GM12878 (cell line): ENCODE results near the gene FMNL3. TPM values are rescaled to one million over a fixed set of nuclear protein-coding genes. Genes with fewer than 3 reads are reported as not detected.

Source experiments
- ATAC-seq: fragments of 200-7000 bp; cut with Tn5 transposase; 3 replicates; pipeline ENCODE4 v1.9.1; 2020; ENCODE audit warnings: mild to moderate bottlenecking, moderate library complexity
- BruUV-seq: library from RNA; stranded (reverse); fragments of 400-500 nt; replicated peaks from 2 replicates; lab custom pipeline; 2021; lab: Mats Ljungman, UMichigan
- CTCF ChIA-PET: fragments of 300-600 bp; sonication (Branson Sonifier 250); formaldehyde crosslinking; extraction: SDS; loops from one replicate; lab custom pipeline; 2021; ENCODE audit warnings: inconsistent platforms; lab: Yijun Ruan, JAX
- POLR2A ChIA-PET: fragments of 350-600 bp; formaldehyde crosslinking; extraction: SDS; loops from one replicate; lab custom pipeline; 2021; ENCODE audit warnings: inconsistent platforms; lab: Charles Lee
- RAD21 ChIA-PET: fragments of 300-600 bp; sonication (Branson Sonifier 250); formaldehyde crosslinking; loops from one replicate; lab custom pipeline; 2023; ENCODE audit warnings: antibody characterized with exemption; ENCODE audit not compliant: unreplicated experiment; lab: Charles Lee
- SMC1A ChIA-PET: fragments of 300-600 bp; sonication (Branson Sonifier 250); formaldehyde crosslinking; loops from one replicate; lab custom pipeline; 2023; ENCODE audit not compliant: unreplicated experiment, uncharacterized antibody; lab: Charles Lee
- DNase-seq: peaks from one replicate; pipeline ENCODE4 v3.0.0-alpha.2; 2011; ENCODE audit warnings: low read depth, low spot score
- FAIRE-seq: peaks from 3 replicates; lab custom pipeline; 2011; peaks lifted over from hg19 to GRCh38; lab: Jason Lieb, UNC
- H2AFZ ChIP-seq: 2 replicates; pipeline ENCODE4 v1.6.0; 2011; ENCODE audit warnings: low read depth, low read length, control low read depth; ENCODE audit not compliant: control insufficient read depth
- H3K27ac ChIP-seq: 2 replicates; pipeline ENCODE4 v1.5.1; 2011; ENCODE audit warnings: control low read depth; ENCODE audit not compliant: control insufficient read depth, insufficient read depth
- H3K27me3 ChIP-seq, 2 experiments: replicated peaks in 1 of 2; 2 replicates each; pipeline versions ENCODE4 v1.6.0 to v1.6.1; 2011; ENCODE audit warnings: low read length in 1 of 2; ENCODE audit not compliant: control insufficient read depth in 2 of 2, insufficient read depth in 2 of 2
- H3K36me3 ChIP-seq, 2 experiments: 2 replicates each; pipeline ENCODE4 v1.5.1; 2011; ENCODE audit warnings: low read length in 1 of 2; ENCODE audit not compliant: control insufficient read depth in 2 of 2, insufficient read depth in 2 of 2
- H3K4me1 ChIP-seq: 2 replicates; pipeline ENCODE4 v1.6.1; 2011; ENCODE audit warnings: mild to moderate bottlenecking, low read length, moderate library complexity, mixed read lengths; ENCODE audit not compliant: control insufficient read depth, insufficient read depth
- H3K4me2 ChIP-seq: 2 replicates; pipeline ENCODE4 v1.6.0; 2011; ENCODE audit warnings: control low read depth; ENCODE audit not compliant: control insufficient read depth, insufficient read depth
- H3K4me3 ChIP-seq: fragments of 200-600 bp; sonication (generic); 2 replicates; pipeline ENCODE4 v1.5.1; 2016
- H3K79me2 ChIP-seq: 2 replicates; pipeline ENCODE4 v1.6.0; 2011; ENCODE audit warnings: low read length; ENCODE audit not compliant: control insufficient read depth, insufficient read depth
- H3K9ac ChIP-seq: 2 replicates; pipeline ENCODE4 v1.8.0; 2011; ENCODE audit warnings: low read length, control low read depth, mixed read lengths; ENCODE audit not compliant: control insufficient read depth, insufficient read depth
- H3K9me3 ChIP-seq: replicated peaks from 3 replicates; pipeline ENCODE4 v1.5.1; 2011; ENCODE audit warnings: mild to moderate bottlenecking, low read length; ENCODE audit not compliant: control insufficient read depth, insufficient read depth
- H4K20me1 ChIP-seq: 2 replicates; pipeline ENCODE4 v1.6.0; 2011; ENCODE audit not compliant: control insufficient read depth, insufficient read depth
- EZH2 ChIP-seq: IDR thresholded peaks from 2 replicates; pipeline ENCODE4 v1.6.1; 2012; ENCODE audit warnings: low read depth, mild to moderate bottlenecking, control low read depth, inconsistent platforms, low read length, borderline replicate concordance; ENCODE audit not compliant: control insufficient read depth
- HDGF ChIP-seq: fragments of 450-650 bp; IDR thresholded peaks from 2 replicates; pipeline ENCODE4 v1.6.1; 2016; ENCODE audit warnings: antibody characterized with exemption
- IRF4 ChIP-seq: IDR thresholded peaks from 2 replicates; pipeline ENCODE4 v1.6.1; 2011; ENCODE audit warnings: low read depth, low read length
- LARP7 ChIP-seq: fragments of 450-650 bp; IDR thresholded peaks from 2 replicates; pipeline ENCODE4 v1.6.1; 2017; ENCODE audit warnings: mild to moderate bottlenecking
- MEF2B ChIP-seq: fragments of 450-650 bp; IDR thresholded peaks from 2 replicates; pipeline ENCODE4 v1.6.1; 2018; ENCODE audit warnings: mild to moderate bottlenecking, moderate library complexity; ENCODE audit not compliant: partially characterized antibody, poor library complexity, severe bottlenecking
- MTA3 ChIP-seq: IDR thresholded peaks from 2 replicates; pipeline ENCODE4 v1.6.1; 2012; ENCODE audit warnings: low read length, inconsistent platforms, borderline replicate concordance
- NFXL1 ChIP-seq: fragments of 450-650 bp; IDR thresholded peaks from 2 replicates; pipeline ENCODE4 v1.6.1; 2017; ENCODE audit warnings: antibody characterized with exemption, mild to moderate bottlenecking, borderline replicate concordance
- NFYB ChIP-seq: IDR thresholded peaks from 2 replicates; pipeline ENCODE4 v1.6.1; 2011; ENCODE audit warnings: low read depth, mild to moderate bottlenecking, low read length, improper control_type of control experiment, moderate library complexity; ENCODE audit not compliant: insufficient read depth
- PAX5 ChIP-seq: IDR thresholded peaks from 2 replicates; pipeline ENCODE4 v1.6.1; 2011; ENCODE audit warnings: low read depth, low read length, borderline replicate concordance
- POLR2A ChIP-seq: IDR thresholded peaks from 2 replicates; pipeline ENCODE4 v1.6.1; 2011; ENCODE audit warnings: low read depth, mild to moderate bottlenecking, low read length
- STAT1 ChIP-seq: fragments of 450-650 bp; conservative IDR thresholded peaks from 2 replicates; pipeline ENCODE4 v1.6.1; 2014; ENCODE audit warnings: antibody characterized with exemption, mild to moderate bottlenecking
- WRNIP1 ChIP-seq: IDR thresholded peaks from 2 replicates; pipeline ENCODE4 v1.6.1; 2011; ENCODE audit warnings: low read depth, low read length, improper control_type of control experiment, borderline replicate concordance
- ZNF207 ChIP-seq: fragments of 450-650 bp; IDR thresholded peaks from 2 replicates; pipeline ENCODE4 v1.6.1; 2014; ENCODE audit warnings: antibody characterized with exemption, mild to moderate bottlenecking, borderline replicate concordance
- ZNF217 ChIP-seq: fragments of 450-650 bp; IDR thresholded peaks from 2 replicates; pipeline ENCODE4 v1.6.1; 2017; ENCODE audit warnings: antibody characterized with exemption, mild to moderate bottlenecking
- ZNF24 ChIP-seq: fragments of 450-650 bp; IDR thresholded peaks from 2 replicates; pipeline ENCODE4 v1.6.1; 2017; ENCODE audit warnings: antibody characterized with exemption, mild to moderate bottlenecking
- ZSCAN29 ChIP-seq: fragments of 450-650 bp; IDR thresholded peaks from 2 replicates; pipeline ENCODE4 v1.6.1; 2017; ENCODE audit warnings: mild to moderate bottlenecking, moderate library complexity
- WGBS: methylation state at CpG from one replicate; pipeline ENCODE4 v1.1.6; 2016; ENCODE audit warnings: low lambda C conversion rate; ENCODE audit not compliant: insufficient replicate concordance, insufficient coverage; ENCODE audit errors: missing lambda C conversion rate; 5-methylcytosine and 5-hydroxymethylcytosine counted together
- in situ Hi-C: fragments of 300-500 bp; cut with MboI; formaldehyde crosslinking; loops from 9 replicates; pipeline ENCODE4 v1.14.3; 2018; ENCODE audit warnings: mixed read lengths
- intact Hi-C: fragments of 100-400 bp; cut with micrococcal nuclease; formaldehyde crosslinking; loops from one replicate; pipeline ENCODE4 v1.14.2; 2022; ENCODE audit not compliant: unreplicated experiment
- polyA plus RNA-seq, 11 experiments: library from polyadenylated mRNA; depleted of rRNA in 4 of 11; unstranded in 6 of 11; stranded (reverse) in 5 of 11; fragments of >200 nt; fragmentation: Nextera tagmentation in 4 of 11; fragmentation: Illumina TruSeq in 1 of 11; extraction: Ambion mirVana in 4 of 11; extraction: Trizol in 1 of 11; gene quantifications; 1 replicate in 1 of 11; 2 replicates in 10 of 11; pipeline versions ENCODE4 v1.2.1 to v1.2.3, GENCODE V29; 2011 to 2016; ENCODE audit warnings: inconsistent platforms in 2 of 11, missing spikeins in 2 of 11, low read depth in 1 of 11
- total RNA-seq, 4 experiments: library from RNA; depleted of rRNA in 3 of 4; stranded (reverse); fragments of >200 nt in 3 of 4; fragmentation: Illumina TruSeq in 1 of 4; extraction: Trizol in 1 of 4; gene quantifications; 2 replicates each; pipeline versions ENCODE4 v1.2.1 to v1.2.3, GENCODE V29; 2013 to 2021
- TF ChIP-seq, protein P1 (sequence below): fragments of 450-650 bp; IDR thresholded peaks from 2 replicates; pipeline ENCODE4 v1.6.1; 2017; ENCODE audit warnings: mild to moderate bottlenecking, low read depth, inconsistent platforms; ENCODE audit not compliant: poor library complexity, severe bottlenecking
- TF ChIP-seq, protein P2 (sequence below): fragments of 450-650 bp; formaldehyde crosslinking; IDR thresholded peaks from 2 replicates; pipeline ENCODE4 v1.4.0; 2022; ENCODE audit warnings: mild to moderate bottlenecking, moderate library complexity
- TF ChIP-seq, protein P3 (sequence below): fragments of 450-650 bp; IDR thresholded peaks from 2 replicates; pipeline ENCODE4 v1.6.1; 2017; ENCODE audit warnings: mild to moderate bottlenecking

FMNL3 gene
- total and polyA plus RNA-seq, 10 of the 15 experiments (the other 5 are each of a cell fraction or from before 2014, with no cell fraction given), result 3.0 to 64.9 (median 30.9) TPM

DNA sequence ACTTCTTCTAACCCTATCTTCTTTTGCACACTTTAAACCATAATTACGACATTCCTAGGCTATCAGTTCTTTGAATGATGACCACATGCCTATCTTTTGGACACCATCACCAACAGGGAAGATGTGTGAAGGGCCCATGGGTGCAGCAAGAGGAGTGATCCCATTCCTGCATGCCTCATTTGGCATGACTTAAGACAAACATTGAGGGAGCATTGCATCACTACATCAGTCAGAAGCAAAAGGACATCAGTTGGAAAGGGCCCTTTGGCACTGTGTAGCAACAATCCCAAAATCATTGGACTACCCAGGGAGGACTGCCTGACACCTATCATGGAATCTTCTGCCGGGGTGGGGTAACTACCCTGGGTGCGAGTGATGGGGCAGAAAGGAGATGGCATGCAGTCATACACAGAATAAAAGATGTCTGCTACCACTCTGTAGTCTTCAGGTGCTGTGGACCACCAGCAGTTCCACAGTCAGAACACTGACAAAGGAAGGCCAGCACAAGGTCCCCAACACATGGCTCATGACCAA lies 23.4 kb upstream of the FMNL3 start:
- ChIA-PET SMC1A (no interaction called here), RAD21 (no interaction called here), POLR2A (no interaction called here), CTCF (no interaction called here)
- FAIRE-seq (no peak), DNase-seq (no peak), ATAC-seq (no peak)
- TF ChIP-seq MTA3 (no peak), ZNF217 (no peak), NFYB (no peak), ZNF24 (no peak), LARP7 (no peak), NFXL1 (no peak), MEF2B (no peak), PAX5 (no peak), WRNIP1 (no peak), STAT1 (no peak), IRF4 (no peak), ZNF207 (no peak), POLR2A (no peak), EZH2 (no peak), ZSCAN29 (no peak), HDGF (no peak)
- TF ChIP-seq, protein P1, sequence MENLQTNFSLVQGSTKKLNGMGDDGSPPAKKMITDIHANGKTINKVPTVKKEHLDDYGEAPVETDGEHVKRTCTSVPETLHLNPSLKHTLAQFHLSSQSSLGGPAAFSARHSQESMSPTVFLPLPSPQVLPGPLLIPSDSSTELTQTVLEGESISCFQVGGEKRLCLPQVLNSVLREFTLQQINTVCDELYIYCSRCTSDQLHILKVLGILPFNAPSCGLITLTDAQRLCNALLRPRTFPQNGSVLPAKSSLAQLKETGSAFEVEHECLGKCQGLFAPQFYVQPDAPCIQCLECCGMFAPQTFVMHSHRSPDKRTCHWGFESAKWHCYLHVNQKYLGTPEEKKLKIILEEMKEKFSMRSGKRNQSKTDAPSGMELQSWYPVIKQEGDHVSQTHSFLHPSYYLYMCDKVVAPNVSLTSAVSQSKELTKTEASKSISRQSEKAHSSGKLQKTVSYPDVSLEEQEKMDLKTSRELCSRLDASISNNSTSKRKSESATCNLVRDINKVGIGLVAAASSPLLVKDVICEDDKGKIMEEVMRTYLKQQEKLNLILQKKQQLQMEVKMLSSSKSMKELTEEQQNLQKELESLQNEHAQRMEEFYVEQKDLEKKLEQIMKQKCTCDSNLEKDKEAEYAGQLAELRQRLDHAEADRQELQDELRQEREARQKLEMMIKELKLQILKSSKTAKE, result no peak
- TF ChIP-seq, protein P2, sequence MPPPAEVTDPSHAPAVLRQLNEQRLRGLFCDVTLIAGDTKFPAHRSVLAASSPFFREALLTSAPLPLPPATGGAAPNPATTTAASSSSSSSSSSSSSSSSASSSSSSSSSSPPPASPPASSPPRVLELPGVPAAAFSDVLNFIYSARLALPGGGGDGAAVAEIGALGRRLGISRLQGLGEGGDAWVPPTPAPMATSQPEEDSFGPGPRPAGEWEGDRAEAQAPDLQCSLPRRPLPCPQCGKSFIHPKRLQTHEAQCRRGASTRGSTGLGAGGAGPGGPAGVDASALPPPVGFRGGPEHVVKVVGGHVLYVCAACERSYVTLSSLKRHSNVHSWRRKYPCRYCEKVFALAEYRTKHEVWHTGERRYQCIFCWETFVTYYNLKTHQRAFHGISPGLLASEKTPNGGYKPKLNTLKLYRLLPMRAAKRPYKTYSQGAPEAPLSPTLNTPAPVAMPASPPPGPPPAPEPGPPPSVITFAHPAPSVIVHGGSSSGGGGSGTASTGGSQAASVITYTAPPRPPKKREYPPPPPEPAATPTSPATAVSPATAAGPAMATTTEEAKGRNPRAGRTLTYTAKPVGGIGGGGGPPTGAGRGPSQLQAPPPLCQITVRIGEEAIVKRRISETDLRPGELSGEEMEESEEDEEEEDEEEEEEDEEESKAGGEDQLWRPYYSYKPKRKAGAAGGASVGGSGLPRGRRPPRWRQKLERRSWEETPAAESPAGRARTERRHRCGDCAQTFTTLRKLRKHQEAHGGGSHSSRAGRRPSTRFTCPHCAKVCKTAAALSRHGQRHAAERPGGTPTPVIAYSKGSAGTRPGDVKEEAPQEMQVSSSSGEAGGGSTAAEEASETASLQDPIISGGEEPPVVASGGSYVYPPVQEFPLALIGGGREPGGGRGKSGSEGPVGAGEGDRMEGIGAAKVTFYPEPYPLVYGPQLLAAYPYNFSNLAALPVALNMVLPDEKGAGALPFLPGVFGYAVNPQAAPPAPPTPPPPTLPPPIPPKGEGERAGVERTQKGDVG (CRISPR knock-in tag), result no peak
- TF ChIP-seq, protein P3, sequence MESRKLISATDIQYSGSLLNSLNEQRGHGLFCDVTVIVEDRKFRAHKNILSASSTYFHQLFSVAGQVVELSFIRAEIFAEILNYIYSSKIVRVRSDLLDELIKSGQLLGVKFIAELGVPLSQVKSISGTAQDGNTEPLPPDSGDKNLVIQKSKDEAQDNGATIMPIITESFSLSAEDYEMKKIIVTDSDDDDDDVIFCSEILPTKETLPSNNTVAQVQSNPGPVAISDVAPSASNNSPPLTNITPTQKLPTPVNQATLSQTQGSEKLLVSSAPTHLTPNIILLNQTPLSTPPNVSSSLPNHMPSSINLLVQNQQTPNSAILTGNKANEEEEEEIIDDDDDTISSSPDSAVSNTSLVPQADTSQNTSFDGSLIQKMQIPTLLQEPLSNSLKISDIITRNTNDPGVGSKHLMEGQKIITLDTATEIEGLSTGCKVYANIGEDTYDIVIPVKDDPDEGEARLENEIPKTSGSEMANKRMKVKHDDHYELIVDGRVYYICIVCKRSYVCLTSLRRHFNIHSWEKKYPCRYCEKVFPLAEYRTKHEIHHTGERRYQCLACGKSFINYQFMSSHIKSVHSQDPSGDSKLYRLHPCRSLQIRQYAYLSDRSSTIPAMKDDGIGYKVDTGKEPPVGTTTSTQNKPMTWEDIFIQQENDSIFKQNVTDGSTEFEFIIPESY, result no peak
- in situ Hi-C loops, result no loop called here
- no peaks in the 10 kb centered on the region for H3K79me2 ChIP-seq
- intact Hi-C loops, result no loop called here
- no peak overlapping the region for H2AFZ ChIP-seq
- no peaks in the 10 kb centered on the region for H3K36me3 ChIP-seq
- H3K9ac ChIP-seq, result no peak overlapping the region
- no TSS peak for BruUV-seq
- no peak overlapping the region for H3K27ac ChIP-seq
- no peak overlapping the region for H3K4me2 ChIP-seq
- no peaks in the 10 kb centered on the region for H3K4me1 ChIP-seq
- H4K20me1 ChIP-seq, result no peaks in the 10 kb centered on the region
- 73% methylated on average over 3 of the region's 3 CpGs for WGBS
- H3K27me3 ChIP-seq, result no peaks in the 10 kb centered on the region
- no peaks in the 10 kb centered on the region for H3K9me3 ChIP-seq
- no peak overlapping the region for H3K4me3 ChIP-seq
